ENCODE measurements around the gene XPO1.
"Not testable (repeated sequence)": the region's sequence is repeated elsewhere in the genome, so short reads cannot be mapped to it uniquely, and the experiment has no call there.

Gene XPO1

GRCh38 chr2:61538200-61538919 is at the start of gene XPO1:
Gene XPO1 (minus strand): TSS chr2:61538356. CDS start chr2:61533897, 4,459 bp downstream.
- H3K27ac ChIP-seq (ENCODE audit: low read depth, low read length): peak within 1 kb of the TSS; percentile 98
- H3K4me1 ChIP-seq (ENCODE audit: control insufficient read depth, insufficient read depth, low read length): peaks cover 18% of the 10 kb centered on the region; the same call in 1 of the 2 replicates
- peak within 1 kb of the TSS; percentile 81 for H3K4me3 ChIP-seq (ENCODE audit: low read depth, low read length)
- H3K9me3 ChIP-seq (ENCODE audit: control insufficient read depth, insufficient read depth, low read length): no peaks in the 10 kb centered on the region
- peak within 1 kb of the TSS; percentile 87 for H3K9ac ChIP-seq (ENCODE audit: low read depth, low read length)
- H3K36me3 ChIP-seq (ENCODE audit: control insufficient read depth, insufficient read depth, low read length): peaks cover 8% of the 10 kb centered on the region
- no peaks in the 10 kb centered on the region for H3K27me3 ChIP-seq (ENCODE audit: control insufficient read depth, insufficient read depth, low read length)

GRCh38 chr2:61586928-61587327 is 48.8 kb upstream of the XPO1 start:
- H3K4me3 ChIP-seq (ENCODE audit: low read depth, low read length); H3K9ac ChIP-seq (ENCODE audit: low read depth, low read length); H3K36me3 ChIP-seq (ENCODE audit: control insufficient read depth, insufficient read depth, low read length); H3K27ac ChIP-seq (ENCODE audit: low read depth, low read length); H3K9me3 ChIP-seq (ENCODE audit: control insufficient read depth, insufficient read depth, low read length); H3K27me3 ChIP-seq (ENCODE audit: control insufficient read depth, insufficient read depth, low read length): not testable (repeated sequence)
- H3K4me1 ChIP-seq (ENCODE audit: control insufficient read depth, insufficient read depth, low read length): peaks cover 11% of the 10 kb centered on the region

GRCh38 chr2:61585383-61585782 is 47.2 kb upstream of the XPO1 start:
- no peaks in the 10 kb centered on the region for H3K36me3 ChIP-seq (ENCODE audit: control insufficient read depth, insufficient read depth, low read length)
- no peaks in the 10 kb centered on the region for H3K9me3 ChIP-seq (ENCODE audit: control insufficient read depth, insufficient read depth, low read length)
- no peak overlapping the region for H3K27ac ChIP-seq (ENCODE audit: low read depth, low read length)
- H3K4me3 ChIP-seq (ENCODE audit: low read depth, low read length): no peak overlapping the region
- peaks cover 17% of the 10 kb centered on the region for H3K4me1 ChIP-seq (ENCODE audit: control insufficient read depth, insufficient read depth, low read length)
- no peak overlapping the region for H3K9ac ChIP-seq (ENCODE audit: low read depth, low read length)
- H3K27me3 ChIP-seq (ENCODE audit: control insufficient read depth, insufficient read depth, low read length): no peaks in the 10 kb centered on the region

GRCh38 chr2:61584368-61584767 is 46.2 kb upstream of the XPO1 start:
- H3K4me1 ChIP-seq (ENCODE audit: control insufficient read depth, insufficient read depth, low read length): peaks cover 17% of the 10 kb centered on the region
- H3K27ac ChIP-seq (ENCODE audit: low read depth, low read length); H3K9me3 ChIP-seq (ENCODE audit: control insufficient read depth, insufficient read depth, low read length): not testable (repeated sequence)

GRCh38 chr2:61582165-61582564 is 44.0 kb upstream of the XPO1 start:
- no peaks in the 10 kb centered on the region for H3K27me3 ChIP-seq (ENCODE audit: control insufficient read depth, insufficient read depth, low read length)
- H3K4me3 ChIP-seq (ENCODE audit: low read depth, low read length): 0 out of 2 replicates have a peak overlapping the region, but pooled peaks have one; percentile 10
- peaks cover 17% of the 10 kb centered on the region for H3K4me1 ChIP-seq (ENCODE audit: control insufficient read depth, insufficient read depth, low read length)
- no peaks in the 10 kb centered on the region for H3K36me3 ChIP-seq (ENCODE audit: control insufficient read depth, insufficient read depth, low read length)
- peak overlapping the region; percentile 96 for H3K27ac ChIP-seq (ENCODE audit: low read depth, low read length)
- H3K9me3 ChIP-seq (ENCODE audit: control insufficient read depth, insufficient read depth, low read length): no peaks in the 10 kb centered on the region
- H3K9ac ChIP-seq (ENCODE audit: low read depth, low read length): peak overlapping the region; percentile 30; the same call in 1 of the 2 replicates

More at GRCh38 chr2:61584368-61584767, 46.2 kb upstream of the XPO1 start:
- not testable (repeated sequence) for H3K4me3 ChIP-seq (ENCODE audit: low read depth, low read length); H3K9ac ChIP-seq (ENCODE audit: low read depth, low read length); H3K27me3 ChIP-seq (ENCODE audit: control insufficient read depth, insufficient read depth, low read length); H3K36me3 ChIP-seq (ENCODE audit: control insufficient read depth, insufficient read depth, low read length)

GRCh38 chr2:61581716-61582115 is 43.6 kb upstream of the XPO1 start:
- Histone ChIP-seq H3K36me3 (ENCODE audit: control insufficient read depth, insufficient read depth, low read length) (no peaks in the 10 kb centered on the region), H3K9ac (ENCODE audit: low read depth, low read length) (peak overlapping the region; percentile 28; the same call in 1 of the 2 replicates), H3K27me3 (ENCODE audit: control insufficient read depth, insufficient read depth, low read length) (no peaks in the 10 kb centered on the region), H3K4me3 (ENCODE audit: low read depth, low read length) (0 out of 2 replicates have a peak overlapping the region, but pooled peaks have one; percentile 10), H3K27ac (ENCODE audit: low read depth, low read length) (peak overlapping the region; percentile 96), H3K9me3 (ENCODE audit: control insufficient read depth, insufficient read depth, low read length) (no peaks in the 10 kb centered on the region), H3K4me1 (ENCODE audit: control insufficient read depth, insufficient read depth, low read length) (peaks cover 17% of the 10 kb centered on the region)

GRCh38 chr2:61575447-61575859 is 37.3 kb upstream of the XPO1 start:
- Histone ChIP-seq H3K27me3 (ENCODE audit: control insufficient read depth, insufficient read depth, low read length) (no peaks in the 10 kb centered on the region), H3K4me3 (ENCODE audit: low read depth, low read length) (no peak overlapping the region), H3K36me3 (ENCODE audit: control insufficient read depth, insufficient read depth, low read length) (no peaks in the 10 kb centered on the region), H3K27ac (ENCODE audit: low read depth, low read length) (peak overlapping the region; percentile 72), H3K9me3 (ENCODE audit: control insufficient read depth, insufficient read depth, low read length) (no peaks in the 10 kb centered on the region), H3K9ac (ENCODE audit: low read depth, low read length) (no peak overlapping the region), H3K4me1 (ENCODE audit: control insufficient read depth, insufficient read depth, low read length) (peaks cover 4% of the 10 kb centered on the region; the same call in 1 of the 2 replicates)

- Histone ChIP-seq H3K4me3 (ENCODE audit: low read depth, low read length) (no peak overlapping the region), H3K9ac (ENCODE audit: low read depth, low read length) (no peak overlapping the region), H3K27me3 (ENCODE audit: control insufficient read depth, insufficient read depth, low read length) (no peaks in the 10 kb centered on the region), H3K9me3 (ENCODE audit: control insufficient read depth, insufficient read depth, low read length) (no peaks in the 10 kb centered on the region), H3K4me1 (ENCODE audit: control insufficient read depth, insufficient read depth, low read length) (no peaks in the 10 kb centered on the region), H3K36me3 (ENCODE audit: control insufficient read depth, insufficient read depth, low read length) (no peaks in the 10 kb centered on the region), H3K27ac (ENCODE audit: low read depth, low read length) (no peak overlapping the region)
Observed at GRCh38 chr2:61566566-61566965, 28.4 kb upstream of the XPO1 start.

- H3K4me3 ChIP-seq (ENCODE audit: low read depth, low read length): no peak overlapping the region
- H3K9me3 ChIP-seq (ENCODE audit: control insufficient read depth, insufficient read depth, low read length): no peaks in the 10 kb centered on the region
- H3K4me1 ChIP-seq (ENCODE audit: control insufficient read depth, insufficient read depth, low read length): no peaks in the 10 kb centered on the region
- H3K9ac ChIP-seq (ENCODE audit: low read depth, low read length): no peak overlapping the region
- no peaks in the 10 kb centered on the region for H3K36me3 ChIP-seq (ENCODE audit: control insufficient read depth, insufficient read depth, low read length)
- H3K27ac ChIP-seq (ENCODE audit: low read depth, low read length): no peak overlapping the region
- no peaks in the 10 kb centered on the region for H3K27me3 ChIP-seq (ENCODE audit: control insufficient read depth, insufficient read depth, low read length)
Observed at GRCh38 chr2:61562615-61563014, 24.5 kb upstream of the XPO1 start.

- no peak overlapping the region for H3K4me3 ChIP-seq (ENCODE audit: low read depth, low read length)
- H3K9me3 ChIP-seq (ENCODE audit: control insufficient read depth, insufficient read depth, low read length): no peaks in the 10 kb centered on the region
- H3K27me3 ChIP-seq (ENCODE audit: control insufficient read depth, insufficient read depth, low read length): no peaks in the 10 kb centered on the region
- H3K27ac ChIP-seq (ENCODE audit: low read depth, low read length): no peak overlapping the region
- no peaks in the 10 kb centered on the region for H3K36me3 ChIP-seq (ENCODE audit: control insufficient read depth, insufficient read depth, low read length)
- H3K9ac ChIP-seq (ENCODE audit: low read depth, low read length): no peak overlapping the region
- H3K4me1 ChIP-seq (ENCODE audit: control insufficient read depth, insufficient read depth, low read length): no peaks in the 10 kb centered on the region
Observed at GRCh38 chr2:61558160-61558559, 20.0 kb upstream of the XPO1 start.

GRCh38 chr2:61557381-61557780 is 19.2 kb upstream of the XPO1 start:
- no peaks in the 10 kb centered on the region for H3K4me1 ChIP-seq (ENCODE audit: control insufficient read depth, insufficient read depth, low read length)
- no peak overlapping the region for H3K4me3 ChIP-seq (ENCODE audit: low read depth, low read length)
- no peaks in the 10 kb centered on the region for H3K9me3 ChIP-seq (ENCODE audit: control insufficient read depth, insufficient read depth, low read length)
- H3K27me3 ChIP-seq (ENCODE audit: control insufficient read depth, insufficient read depth, low read length): no peaks in the 10 kb centered on the region
- no peak overlapping the region for H3K27ac ChIP-seq (ENCODE audit: low read depth, low read length)
- H3K36me3 ChIP-seq (ENCODE audit: control insufficient read depth, insufficient read depth, low read length): no peaks in the 10 kb centered on the region
- no peak overlapping the region for H3K9ac ChIP-seq (ENCODE audit: low read depth, low read length)

Measured in HUES48 (cell line).